SK-N-SH treated with all-trans-retinoic acid at 6 μM for 48 hours (cell line): ENCODE data around the gene TGFBR3.

Experiments
- ATAC-seq: fragments of 200-7000 bp; cut with Tn5 transposase; 3 replicates; pipeline ENCODE4 v1.9.1; 2020; ENCODE audit warnings: mild to moderate bottlenecking, moderate library complexity
- ARNTL ChIP-seq: fragments of 450-650 bp; formaldehyde crosslinking; IDR thresholded peaks from 2 replicates; pipeline ENCODE4 v1.5.0; 2020; ENCODE audit warnings: low read depth, mild to moderate bottlenecking, moderate library complexity, borderline replicate concordance
- BACH2 ChIP-seq: fragments of 250-450 bp; sonication (Bioruptor Pico); IDR thresholded peaks from 2 replicates; pipeline ENCODE4 v1.9.0; 2021; ENCODE audit warnings: mild to moderate bottlenecking, borderline replicate concordance
- CREB5 ChIP-seq: fragments of 250-450 bp; sonication (Bioruptor Pico); IDR thresholded peaks from 2 replicates; pipeline ENCODE4 v1.5.1; 2020; ENCODE audit warnings: low read depth, mild to moderate bottlenecking, moderate library complexity
- ESRRG ChIP-seq: fragments of 250-450 bp; sonication (Bioruptor Pico); IDR thresholded peaks from 2 replicates; pipeline ENCODE4 v1.6.1; 2021; ENCODE audit warnings: mild to moderate bottlenecking
- ISL1 ChIP-seq: fragments of 250-450 bp; sonication (Bioruptor Pico); IDR thresholded peaks from 2 replicates; pipeline ENCODE4 v2.1.2; 2022; ENCODE audit warnings: mild to moderate bottlenecking, moderate library complexity
- PATZ1 ChIP-seq: fragments of 250-450 bp; sonication (Bioruptor Pico); IDR thresholded peaks from 2 replicates; pipeline ENCODE4 v1.8.0; 2020; ENCODE audit warnings: mild to moderate bottlenecking, moderate library complexity, borderline replicate concordance
- POU6F1 ChIP-seq: fragments of 250-450 bp; sonication (Bioruptor Pico); IDR thresholded peaks from 2 replicates; pipeline ENCODE4 v1.8.0; 2021; ENCODE audit warnings: low read depth, mild to moderate bottlenecking, moderate library complexity, borderline replicate concordance
- PPARA ChIP-seq: fragments of 250-450 bp; sonication (Bioruptor Pico); IDR thresholded peaks from 2 replicates; pipeline ENCODE4 v1.5.0; 2020; ENCODE audit warnings: mild to moderate bottlenecking, borderline replicate concordance
- RARB ChIP-seq: fragments of 250-450 bp; sonication (Bioruptor Pico); IDR thresholded peaks from 2 replicates; pipeline ENCODE4 v1.8.0; 2021; ENCODE audit warnings: mild to moderate bottlenecking, moderate library complexity
- TCF4 ChIP-seq: fragments of 250-450 bp; sonication (Bioruptor Pico); IDR thresholded peaks from 2 replicates; pipeline ENCODE4 v1.8.0; 2021; ENCODE audit warnings: mild to moderate bottlenecking, moderate library complexity, borderline replicate concordance
- TOX ChIP-seq: fragments of 250-450 bp; sonication (Bioruptor Pico); IDR thresholded peaks from 2 replicates; pipeline ENCODE4 v1.8.0; 2021; ENCODE audit warnings: mild to moderate bottlenecking, moderate library complexity, borderline replicate concordance
- TSHZ2 ChIP-seq: fragments of 250-450 bp; sonication (Bioruptor Pico); IDR thresholded peaks from 2 replicates; pipeline ENCODE4 v1.5.0; 2020; ENCODE audit warnings: mild to moderate bottlenecking, moderate library complexity
- ZC3H10 ChIP-seq: fragments of 250-450 bp; sonication (Bioruptor Pico); IDR thresholded peaks from 2 replicates; pipeline ENCODE4 v1.5.1; 2021; ENCODE audit warnings: mild to moderate bottlenecking, moderate library complexity
- ZFP3 ChIP-seq: fragments of 250-450 bp; sonication (Bioruptor Pico); IDR thresholded peaks from 2 replicates; pipeline ENCODE4 v1.5.0; 2020; ENCODE audit warnings: mild to moderate bottlenecking, moderate library complexity
- ZFP30 ChIP-seq: fragments of 450-650 bp; formaldehyde crosslinking; IDR thresholded peaks from 2 replicates; pipeline ENCODE4 v1.5.0; 2022; ENCODE audit warnings: mild to moderate bottlenecking, moderate library complexity
- ZNF565 ChIP-seq: fragments of 450-650 bp; formaldehyde crosslinking; conservative IDR thresholded peaks from 2 replicates; pipeline ENCODE4 v1.5.0; 2020; ENCODE audit warnings: low read depth, mild to moderate bottlenecking, moderate library complexity
- ZNF70 ChIP-seq: fragments of 450-650 bp; formaldehyde crosslinking; IDR thresholded peaks from 2 replicates; pipeline ENCODE4 v1.5.0; 2020; ENCODE audit warnings: mild to moderate bottlenecking, moderate library complexity
- ZNF8 ChIP-seq: fragments of 450-650 bp; formaldehyde crosslinking; IDR thresholded peaks from 2 replicates; pipeline ENCODE4 v1.5.0; 2020; ENCODE audit warnings: mild to moderate bottlenecking, moderate library complexity
- TF ChIP-seq, protein P1 (sequence below): fragments of 250-450 bp; sonication (Bioruptor Pico); IDR thresholded peaks from 2 replicates; pipeline ENCODE4 v1.5.1; 2021; ENCODE audit warnings: mild to moderate bottlenecking, moderate library complexity

The TGFBR3 gene

DNA sequence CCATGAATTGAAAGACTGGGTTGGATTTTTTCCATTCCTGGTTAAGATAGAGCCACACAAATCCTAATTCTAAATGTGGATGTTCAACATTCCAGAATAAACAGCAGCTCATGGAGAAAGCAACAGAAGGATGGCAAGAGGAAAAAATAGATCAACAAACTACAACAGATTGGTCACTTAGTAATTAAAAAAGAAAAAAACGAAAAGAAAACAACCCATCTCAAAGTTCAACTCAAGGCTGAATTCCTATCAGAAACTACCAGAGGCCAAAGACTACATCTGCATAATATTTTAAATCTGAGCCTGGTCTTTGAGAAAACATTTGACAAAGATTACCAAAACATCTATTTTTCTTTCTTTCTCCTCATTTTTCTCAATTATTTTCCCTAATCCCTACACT lies 69.9 kb downstream of the TGFBR3 start (continued):
- TF ChIP-seq PATZ1 (CRISPR knock-in tag) (no peak), TOX (CRISPR knock-in tag) (no peak), RARB (CRISPR knock-in tag) (no peak)
- TF ChIP-seq, protein P1, sequence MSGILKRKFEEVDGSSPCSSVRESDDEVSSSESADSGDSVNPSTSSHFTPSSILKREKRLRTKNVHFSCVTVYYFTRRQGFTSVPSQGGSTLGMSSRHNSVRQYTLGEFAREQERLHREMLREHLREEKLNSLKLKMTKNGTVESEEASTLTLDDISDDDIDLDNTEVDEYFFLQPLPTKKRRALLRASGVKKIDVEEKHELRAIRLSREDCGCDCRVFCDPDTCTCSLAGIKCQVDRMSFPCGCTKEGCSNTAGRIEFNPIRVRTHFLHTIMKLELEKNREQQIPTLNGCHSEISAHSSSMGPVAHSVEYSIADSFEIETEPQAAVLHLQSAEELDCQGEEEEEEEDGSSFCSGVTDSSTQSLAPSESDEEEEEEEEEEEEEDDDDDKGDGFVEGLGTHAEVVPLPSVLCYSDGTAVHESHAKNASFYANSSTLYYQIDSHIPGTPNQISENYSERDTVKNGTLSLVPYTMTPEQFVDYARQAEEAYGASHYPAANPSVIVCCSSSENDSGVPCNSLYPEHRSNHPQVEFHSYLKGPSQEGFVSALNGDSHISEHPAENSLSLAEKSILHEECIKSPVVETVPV = no peak

DNA sequence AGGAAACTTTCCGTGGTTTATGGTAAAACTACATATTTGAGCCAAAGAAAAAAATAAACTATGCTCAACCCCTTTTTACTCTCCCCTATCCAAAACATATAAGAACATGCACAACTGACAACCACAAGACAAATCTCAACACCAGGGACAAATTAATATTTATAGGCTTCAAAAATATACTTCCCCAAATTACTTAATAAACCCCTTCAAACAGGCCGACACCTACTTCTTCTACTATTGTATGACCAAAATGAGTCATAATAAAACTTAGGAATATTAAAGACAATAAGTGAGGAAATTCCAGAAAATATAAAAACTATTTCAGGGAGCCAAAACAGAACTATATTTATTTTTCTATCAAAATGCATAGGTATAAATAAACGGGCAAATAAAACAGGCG lies 71.5 kb downstream of the TGFBR3 start:
- TF ChIP-seq ZC3H10 = no peak
- no peak for TF ChIP-seq CREB5 (CRISPR knock-in tag)
- TF ChIP-seq POU6F1 = no peak
- no peak for TF ChIP-seq PPARA (CRISPR knock-in tag)
- no peak for TF ChIP-seq RARB (CRISPR knock-in tag)
- no peak for TF ChIP-seq ZFP30 (CRISPR knock-in tag)
- no peak for TF ChIP-seq TSHZ2 (CRISPR knock-in tag)
- TF ChIP-seq ESRRG = no peak
- no peak for TF ChIP-seq ARNTL (CRISPR knock-in tag)
- TF ChIP-seq BACH2 (CRISPR knock-in tag) = no peak
- no peak for TF ChIP-seq ZNF565
- TF ChIP-seq ISL1 = no peak
- no peak for TF ChIP-seq ZNF70 (CRISPR knock-in tag)
- TF ChIP-seq, all 23 proteins: peak for 0

DNA sequence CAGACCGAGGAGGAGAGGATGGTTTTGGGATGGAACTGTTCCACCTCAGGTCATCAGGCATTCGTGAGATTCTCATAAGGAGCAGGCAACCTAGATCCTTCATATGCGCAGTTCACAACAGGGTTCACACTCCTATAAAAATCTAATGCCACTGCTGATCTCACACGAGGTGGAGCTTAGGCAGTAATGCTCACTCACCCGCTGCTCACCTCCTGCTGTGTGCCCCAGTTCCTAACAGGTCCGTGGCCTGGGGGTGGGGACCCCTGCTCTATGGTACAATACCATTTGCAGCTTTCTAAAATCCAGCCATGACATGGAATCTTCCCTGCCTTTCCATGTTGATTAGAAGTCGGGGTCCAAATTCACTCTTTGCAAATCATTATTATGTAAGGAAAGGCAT lies 72.1 kb downstream of the TGFBR3 start:
- TF ChIP-seq ZFP3 (CRISPR knock-in tag) = no peak
- TF ChIP-seq ZC3H10 = no peak
- no peak for TF ChIP-seq ZNF70 (CRISPR knock-in tag)
- no peak for TF ChIP-seq ZNF8
- no peak for TF ChIP-seq CREB5 (CRISPR knock-in tag)
- TF ChIP-seq ZNF565 = no peak
- ATAC-seq = no peak

More for the DNA sequence above, 71.5 kb downstream of the TGFBR3 start:
- no peak for ATAC-seq

DNA sequence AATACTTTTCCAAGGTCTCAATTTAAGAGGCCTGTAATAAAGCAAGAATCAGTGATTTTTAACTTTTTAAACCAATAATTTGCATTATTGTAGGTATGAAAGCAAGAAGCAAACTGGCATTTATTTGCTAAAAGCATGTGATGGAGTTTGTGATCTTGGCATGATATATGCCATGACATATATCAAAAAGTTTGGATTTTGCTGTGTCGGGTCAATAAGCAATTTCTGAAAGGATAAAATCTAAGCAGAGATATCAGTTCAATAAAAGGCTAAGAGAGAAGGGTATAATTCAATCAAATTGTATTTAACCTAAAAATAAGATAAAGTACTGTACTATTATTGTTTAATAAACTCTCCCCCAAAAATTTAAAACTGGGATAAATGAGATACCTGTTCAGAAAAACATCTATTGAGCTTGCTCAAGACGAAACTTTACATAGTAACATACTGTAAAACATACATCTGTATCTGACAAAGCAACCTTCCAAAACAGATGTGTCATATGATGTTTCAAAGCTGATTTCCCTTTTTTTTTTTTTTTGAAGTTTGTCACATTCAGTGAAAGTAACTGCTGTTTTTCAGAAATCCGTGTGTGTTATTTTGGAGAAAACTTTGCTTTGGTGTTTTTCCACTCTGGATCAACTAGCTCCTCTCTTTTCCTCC lies 74.5 kb downstream of the TGFBR3 start:
- TF ChIP-seq TCF4 = no peak
- no peak for ATAC-seq
